Rectal smooth muscle tissue (tissue), 1 donor: ENCODE results near the gene LRRFIP1.

ENCODE experiments used
- H3K27ac ChIP-seq: one replicate; pipeline ENCODE4 v1.7.0; 2013; ENCODE audit warnings: low read depth, low read length, inconsistent platforms
- H3K27me3 ChIP-seq: one replicate; pipeline ENCODE4 v1.7.0; 2013; ENCODE audit warnings: low read length; ENCODE audit not compliant: control insufficient read depth, insufficient read depth
- H3K36me3 ChIP-seq: one replicate; pipeline ENCODE4 v1.7.0; 2013; ENCODE audit warnings: low read length; ENCODE audit not compliant: control insufficient read depth, insufficient read depth
- H3K4me1 ChIP-seq: one replicate; pipeline ENCODE4 v1.7.0; 2013; ENCODE audit warnings: low read length; ENCODE audit not compliant: control insufficient read depth, insufficient read depth
- H3K4me3 ChIP-seq: one replicate; pipeline ENCODE4 v1.7.0; 2013; ENCODE audit warnings: low read length
- H3K9ac ChIP-seq: one replicate; pipeline ENCODE4 v1.7.0; 2013; ENCODE audit warnings: low read length

Gene LRRFIP1

GRCh38 chr2:237627441-237628246 lies at the start of gene LRRFIP1:
Gene LRRFIP1 (plus strand): TSS chr2:237627587. CDS start chr2:237627645, 58 bp downstream.
- Histone ChIP-seq H3K27me3 (no peaks in the 10 kb centered on the region), H3K9ac (no peak within 1 kb of the TSS), H3K4me1 (peaks cover 9% of the 10 kb centered on the region)

GRCh38 chr2:237577956-237578870 lies 49.2 kb upstream of the LRRFIP1 start:
- H3K4me3 ChIP-seq, result no peak overlapping the region
- no peak overlapping the region for H3K9ac ChIP-seq
- no peaks in the 10 kb centered on the region for H3K36me3 ChIP-seq
- H3K27ac ChIP-seq, result no peak overlapping the region
- H3K4me1 ChIP-seq, result peaks cover 10% of the 10 kb centered on the region
- no peaks in the 10 kb centered on the region for H3K27me3 ChIP-seq

More at GRCh38 chr2:237627441-237628246, at the start of gene LRRFIP1:
- peak within 1 kb of the TSS; percentile 21 for H3K27ac ChIP-seq
- H3K36me3 ChIP-seq, result no peaks in the 10 kb centered on the region
- peak within 1 kb of the TSS; percentile 52 for H3K4me3 ChIP-seq

GRCh38 chr2:237581326-237581725 lies 46.1 kb upstream of the LRRFIP1 start:
- Histone ChIP-seq H3K36me3 (no peaks in the 10 kb centered on the region), H3K27ac (peak overlapping the region; percentile 33), H3K4me1 (peaks cover 10% of the 10 kb centered on the region), H3K27me3 (no peaks in the 10 kb centered on the region), H3K4me3 (no peak overlapping the region), H3K9ac (no peak overlapping the region)

GRCh38 chr2:237581751-237582746 lies 45.3 kb upstream of the LRRFIP1 start:
- Histone ChIP-seq H3K9ac (no peak overlapping the region), H3K4me3 (peak overlapping the region; percentile 39), H3K4me1 (peaks cover 10% of the 10 kb centered on the region), H3K27ac (peak overlapping the region; percentile 33), H3K27me3 (no peaks in the 10 kb centered on the region), H3K36me3 (no peaks in the 10 kb centered on the region)

- Histone ChIP-seq H3K4me1 (peaks cover 10% of the 10 kb centered on the region), H3K4me3 (no peak overlapping the region), H3K27ac (no peak overlapping the region), H3K9ac (no peak overlapping the region), H3K36me3 (no peaks in the 10 kb centered on the region), H3K27me3 (no peaks in the 10 kb centered on the region)
Observed at GRCh38 chr2:237583385-237584295, 43.7 kb upstream of the LRRFIP1 start.

- Histone ChIP-seq H3K27ac (no peak overlapping the region), H3K27me3 (no peaks in the 10 kb centered on the region), H3K4me3 (no peak overlapping the region), H3K9ac (no peak overlapping the region), H3K36me3 (no peaks in the 10 kb centered on the region), H3K4me1 (peaks cover 10% of the 10 kb centered on the region)
Observed at GRCh38 chr2:237585590-237586221, 41.7 kb upstream of the LRRFIP1 start.

GRCh38 chr2:237588044-237588696 lies 39.2 kb upstream of the LRRFIP1 start:
- Histone ChIP-seq H3K9ac (no peak overlapping the region), H3K27ac (no peak overlapping the region), H3K27me3 (no peaks in the 10 kb centered on the region), H3K4me1 (no peaks in the 10 kb centered on the region), H3K36me3 (no peaks in the 10 kb centered on the region), H3K4me3 (no peak overlapping the region)

GRCh38 chr2:237590272-237591140 lies 36.9 kb upstream of the LRRFIP1 start, which contains the start of gene RAB17:
Gene RAB17 (minus strand): TSS chr2:237590734. CDS start chr2:237586154, 4,580 bp downstream.
- Histone ChIP-seq H3K4me1 (peaks cover 12% of the 10 kb centered on the region), H3K27me3 (no peaks in the 10 kb centered on the region), H3K4me3 (peak within 1 kb of the TSS; percentile 53), H3K27ac (no peak within 1 kb of the TSS), H3K9ac (no peak within 1 kb of the TSS), H3K36me3 (no peaks in the 10 kb centered on the region)

- Histone ChIP-seq H3K4me3 (peak overlapping the region; percentile 53), H3K27ac (no peak overlapping the region), H3K9ac (no peak overlapping the region), H3K27me3 (no peaks in the 10 kb centered on the region), H3K4me1 (peaks cover 12% of the 10 kb centered on the region), H3K36me3 (no peaks in the 10 kb centered on the region)
Observed at GRCh38 chr2:237591141-237591881, 36.1 kb upstream of the LRRFIP1 start.
